DOHH2 (cell line): ENCODE measurements around the gene ADI1.

Source experiments
- H3F3A ChIP-seq: fragments of 200-600 bp; sonication (generic), shearing (Covaris generic); 2 replicates; pipeline ENCODE4 v1.6.0; 2016; ENCODE audit warnings: antibody characterized with exemption, mild to moderate bottlenecking; ENCODE audit not compliant: control insufficient read depth, insufficient read depth
- H3K27ac ChIP-seq: fragments of 200-600 bp; sonication (generic); 2 replicates; pipeline ENCODE4 v1.5.1; 2014; ENCODE audit warnings: low read depth, mild to moderate bottlenecking, low read length, moderate library complexity
- H3K27me3 ChIP-seq: fragments of 200-600 bp; sonication (generic); 2 replicates; pipeline ENCODE4 v1.6.1; 2014; ENCODE audit warnings: mild to moderate bottlenecking, low read length, mixed read lengths; ENCODE audit not compliant: control insufficient read depth
- H3K36me3 ChIP-seq: fragments of 200-600 bp; sonication (generic); 2 replicates; pipeline ENCODE4 v1.6.1; 2014; ENCODE audit warnings: mild to moderate bottlenecking, low read length, moderate library complexity, mixed read lengths; ENCODE audit not compliant: control insufficient read depth
- H3K4me1 ChIP-seq: fragments of 200-600 bp; sonication (generic); 2 replicates; pipeline ENCODE4 v1.6.1; 2014; ENCODE audit warnings: mild to moderate bottlenecking, low read length, mixed read lengths; ENCODE audit not compliant: control insufficient read depth
- H3K4me2 ChIP-seq: fragments of 200-600 bp; sonication (generic); 2 replicates; pipeline ENCODE4 v1.6.0; 2014; ENCODE audit warnings: mild to moderate bottlenecking, low read length, moderate library complexity
- H3K4me3 ChIP-seq: fragments of 200-600 bp; sonication (generic); 2 replicates; pipeline ENCODE4 v1.5.1; 2014; ENCODE audit warnings: mild to moderate bottlenecking, low read length, mixed read lengths
- H3K79me2 ChIP-seq: fragments of 200-600 bp; sonication (generic); 2 replicates; pipeline ENCODE4 v1.6.1; 2014; ENCODE audit warnings: mild to moderate bottlenecking, low read length, mixed read lengths; ENCODE audit not compliant: control insufficient read depth
- H3K9me2 ChIP-seq: fragments of 200-600 bp; sonication (generic); replicated peaks from 2 replicates; pipeline ENCODE4 v1.6.1; 2014; ENCODE audit warnings: mild to moderate bottlenecking, low read length, mixed read lengths; ENCODE audit not compliant: control insufficient read depth
- H3K9me3 ChIP-seq: fragments of 200-600 bp; sonication (generic); 2 replicates; pipeline ENCODE4 v1.6.1; 2014; ENCODE audit warnings: antibody characterized with exemption, low read length, mixed read lengths; ENCODE audit not compliant: control insufficient read depth, insufficient read depth
- H4K20me1 ChIP-seq: fragments of 200-600 bp; sonication (generic); 2 replicates; pipeline ENCODE4 v1.6.0; 2014; ENCODE audit warnings: low read depth, mild to moderate bottlenecking, antibody characterized with exemption, low read length, moderate library complexity; ENCODE audit not compliant: control insufficient read depth, insufficient read depth
- EZH2phosphoT487 ChIP-seq: fragments of 200-600 bp; sonication (generic); IDR thresholded peaks from 2 replicates; pipeline ENCODE4 v1.6.1; 2017; ENCODE audit warnings: borderline replicate concordance, mild to moderate bottlenecking, antibody characterized with exemption, low read length, moderate library complexity, mixed read lengths
- TF ChIP-seq, protein P1 (sequence below): fragments of 200-600 bp; sonication (generic); IDR thresholded peaks from one replicate; pipeline ENCODE4 v1.5.1; 2014; ENCODE audit warnings: antibody characterized with exemption, mild to moderate bottlenecking, low read depth, low read length; ENCODE audit not compliant: poor library complexity, severe bottlenecking

Gene ADI1

GRCh38 chr2:3487432-3487831 lies 31.9 kb downstream of the ADI1 start:
- H3K4me1 ChIP-seq = peaks cover 6% of the 10 kb centered on the region
- no peak overlapping the region for H3K27ac ChIP-seq
- TF ChIP-seq, protein P1, sequence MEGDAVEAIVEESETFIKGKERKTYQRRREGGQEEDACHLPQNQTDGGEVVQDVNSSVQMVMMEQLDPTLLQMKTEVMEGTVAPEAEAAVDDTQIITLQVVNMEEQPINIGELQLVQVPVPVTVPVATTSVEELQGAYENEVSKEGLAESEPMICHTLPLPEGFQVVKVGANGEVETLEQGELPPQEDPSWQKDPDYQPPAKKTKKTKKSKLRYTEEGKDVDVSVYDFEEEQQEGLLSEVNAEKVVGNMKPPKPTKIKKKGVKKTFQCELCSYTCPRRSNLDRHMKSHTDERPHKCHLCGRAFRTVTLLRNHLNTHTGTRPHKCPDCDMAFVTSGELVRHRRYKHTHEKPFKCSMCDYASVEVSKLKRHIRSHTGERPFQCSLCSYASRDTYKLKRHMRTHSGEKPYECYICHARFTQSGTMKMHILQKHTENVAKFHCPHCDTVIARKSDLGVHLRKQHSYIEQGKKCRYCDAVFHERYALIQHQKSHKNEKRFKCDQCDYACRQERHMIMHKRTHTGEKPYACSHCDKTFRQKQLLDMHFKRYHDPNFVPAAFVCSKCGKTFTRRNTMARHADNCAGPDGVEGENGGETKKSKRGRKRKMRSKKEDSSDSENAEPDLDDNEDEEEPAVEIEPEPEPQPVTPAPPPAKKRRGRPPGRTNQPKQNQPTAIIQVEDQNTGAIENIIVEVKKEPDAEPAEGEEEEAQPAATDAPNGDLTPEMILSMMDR = no peak
- TF ChIP-seq EZH2phosphoT487 = no peak

DNA sequence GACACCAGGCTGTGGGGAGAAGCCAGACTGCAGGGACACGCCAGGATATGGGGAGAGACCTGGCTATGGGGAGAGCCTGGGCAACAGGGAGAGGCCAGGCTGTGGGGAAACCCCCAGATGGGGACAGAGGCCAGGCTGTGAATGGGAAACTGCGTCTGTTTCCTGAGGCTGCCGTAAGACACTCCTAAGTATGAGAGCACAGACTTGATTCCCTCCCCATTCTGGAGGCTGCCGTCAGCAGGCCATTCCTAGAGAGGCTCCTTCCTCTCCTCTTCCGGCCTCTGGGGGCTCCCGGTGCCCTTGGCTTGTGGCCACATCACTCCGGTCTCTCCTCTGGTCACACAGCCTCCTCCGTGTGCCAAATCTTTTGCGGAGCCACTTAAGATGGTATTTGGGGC lies 32.3 kb downstream of the ADI1 start:
- H3K9me3 ChIP-seq = no peaks in the 10 kb centered on the region
- H3K9me2 ChIP-seq = no peaks in the 10 kb centered on the region
- H3K4me2 ChIP-seq = no peak overlapping the region
- H3K4me3 ChIP-seq = no peak overlapping the region
- no peaks in the 10 kb centered on the region for H4K20me1 ChIP-seq
- H3K27ac ChIP-seq = no peak overlapping the region
- peaks cover 6% of the 10 kb centered on the region for H3K4me1 ChIP-seq
- H3K79me2 ChIP-seq = no peaks in the 10 kb centered on the region
- no peaks in the 10 kb centered on the region for H3K36me3 ChIP-seq
- no peaks in the 10 kb centered on the region for H3K27me3 ChIP-seq
- TF ChIP-seq, protein P1 = no peak
- no peak for TF ChIP-seq EZH2phosphoT487
- H3F3A ChIP-seq = no peaks in the 10 kb centered on the region

More at GRCh38 chr2:3487432-3487831, 31.9 kb downstream of the ADI1 start:
- no peak overlapping the region for H3K4me2 ChIP-seq
- H3K27me3 ChIP-seq = no peaks in the 10 kb centered on the region
- no peaks in the 10 kb centered on the region for H4K20me1 ChIP-seq
- H3K4me3 ChIP-seq = no peak overlapping the region
- no peaks in the 10 kb centered on the region for H3K9me2 ChIP-seq
- no peaks in the 10 kb centered on the region for H3F3A ChIP-seq
- H3K36me3 ChIP-seq = no peaks in the 10 kb centered on the region
- H3K9me3 ChIP-seq = no peaks in the 10 kb centered on the region
- no peaks in the 10 kb centered on the region for H3K79me2 ChIP-seq

GRCh38 chr2:3486047-3487027 lies 33.0 kb downstream of the ADI1 start:
- Histone ChIP-seq H4K20me1 (no peaks in the 10 kb centered on the region), H3F3A (no peaks in the 10 kb centered on the region), H3K4me1 (peaks cover 6% of the 10 kb centered on the region), H3K27ac (no peak overlapping the region), H3K4me3 (no peak overlapping the region), H3K9me2 (no peaks in the 10 kb centered on the region), H3K4me2 (no peak overlapping the region), H3K27me3 (no peaks in the 10 kb centered on the region), H3K79me2 (no peaks in the 10 kb centered on the region), H3K9me3 (no peaks in the 10 kb centered on the region), H3K36me3 (no peaks in the 10 kb centered on the region)
- no peak for TF ChIP-seq EZH2phosphoT487
- TF ChIP-seq, protein P1 = no peak
